ENCODE data around the gene KIF3C. TPM values are rescaled to one million over a fixed set of nuclear protein-coding genes. Genes with fewer than 3 reads are reported as not detected.

Gene KIF3C
- total RNA-seq, 2 experiments from 2014 or later, result 3.6 to 3.8 TPM

DNA sequence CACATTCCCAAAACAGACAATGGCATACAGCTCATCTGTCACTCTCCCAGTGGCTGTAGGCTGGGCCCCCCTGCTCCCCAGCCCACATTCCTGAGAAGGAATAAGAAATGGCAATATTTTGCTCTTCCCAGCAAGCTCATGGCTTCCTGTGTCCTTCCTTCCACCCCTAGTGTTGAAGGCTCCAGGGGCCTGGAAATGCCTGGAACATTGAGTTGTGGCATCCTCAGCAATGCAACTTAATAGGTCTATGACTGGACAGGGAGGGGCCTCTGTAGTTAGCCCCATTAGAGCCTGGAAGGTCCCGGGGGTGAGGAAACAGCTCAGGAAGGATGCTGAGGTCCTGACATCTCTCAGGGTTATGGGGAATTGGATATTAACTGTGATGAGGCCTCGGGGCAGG, 3.3 kb downstream of the KIF3C start:
- ATAC-seq, result no peak
- H3K4me1 Mint-ChIP-seq (ENCODE audit: low read depth), result no peaks in the 10 kb centered on the region
- no peak overlapping the region for H3K4me3 Mint-ChIP-seq
- TF ChIP-seq, protein P1, sequence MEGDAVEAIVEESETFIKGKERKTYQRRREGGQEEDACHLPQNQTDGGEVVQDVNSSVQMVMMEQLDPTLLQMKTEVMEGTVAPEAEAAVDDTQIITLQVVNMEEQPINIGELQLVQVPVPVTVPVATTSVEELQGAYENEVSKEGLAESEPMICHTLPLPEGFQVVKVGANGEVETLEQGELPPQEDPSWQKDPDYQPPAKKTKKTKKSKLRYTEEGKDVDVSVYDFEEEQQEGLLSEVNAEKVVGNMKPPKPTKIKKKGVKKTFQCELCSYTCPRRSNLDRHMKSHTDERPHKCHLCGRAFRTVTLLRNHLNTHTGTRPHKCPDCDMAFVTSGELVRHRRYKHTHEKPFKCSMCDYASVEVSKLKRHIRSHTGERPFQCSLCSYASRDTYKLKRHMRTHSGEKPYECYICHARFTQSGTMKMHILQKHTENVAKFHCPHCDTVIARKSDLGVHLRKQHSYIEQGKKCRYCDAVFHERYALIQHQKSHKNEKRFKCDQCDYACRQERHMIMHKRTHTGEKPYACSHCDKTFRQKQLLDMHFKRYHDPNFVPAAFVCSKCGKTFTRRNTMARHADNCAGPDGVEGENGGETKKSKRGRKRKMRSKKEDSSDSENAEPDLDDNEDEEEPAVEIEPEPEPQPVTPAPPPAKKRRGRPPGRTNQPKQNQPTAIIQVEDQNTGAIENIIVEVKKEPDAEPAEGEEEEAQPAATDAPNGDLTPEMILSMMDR (IDR thresholded peaks at IDR 0.05), result no peak
- no peak overlapping the region for H3K27ac Mint-ChIP-seq
- intact Hi-C loops (cut with micrococcal nuclease), result no loop called here
- ChIA-PET CTCF (interaction anchor here (1.2 to 2.4 kb wide), 2 partner anchors 11 to 28 kb away, joined by 7 to 9 read pairs; no protein-coding TSS in a partner anchor), POLR2A (interaction anchor here (1.0 kb wide), 1 partner anchor 148 kb away, joined by 3 read pairs; no protein-coding TSS in a partner anchor)
- no peak for DNase-seq
- H3K9me3 Mint-ChIP-seq, result no peaks in the 10 kb centered on the region
- H3K27me3 Mint-ChIP-seq, result no peaks in the 10 kb centered on the region
- no peaks in the 10 kb centered on the region for H3K36me3 Mint-ChIP-seq (ENCODE audit: low read depth)

DNA sequence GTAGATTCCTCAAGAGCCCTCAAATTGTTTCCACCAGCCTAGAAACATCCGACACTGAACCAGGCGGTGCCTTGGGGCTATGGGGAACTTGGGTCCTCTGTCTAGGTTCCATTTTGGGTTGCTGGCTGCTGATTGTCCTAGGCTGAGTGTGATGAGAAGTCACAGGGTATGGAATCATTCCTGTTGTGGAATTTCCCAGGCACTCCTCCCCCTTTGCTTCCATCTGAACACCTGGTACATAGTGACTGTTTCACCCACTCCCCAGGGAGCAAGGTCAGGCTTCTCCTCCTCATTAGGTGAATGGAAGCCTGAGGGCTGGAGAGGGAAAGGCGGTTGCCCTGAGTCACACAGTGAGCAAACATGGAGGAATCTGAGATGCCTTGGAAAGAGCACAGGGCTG, 4.5 kb downstream of the KIF3C start:
- Mint-ChIP-seq H3K4me1 (ENCODE audit: low read depth) (no peaks in the 10 kb centered on the region), H3K27ac (no peak overlapping the region), H3K27me3 (no peaks in the 10 kb centered on the region), H3K9me3 (no peaks in the 10 kb centered on the region), H3K4me3 (no peak overlapping the region), H3K36me3 (ENCODE audit: low read depth) (no peaks in the 10 kb centered on the region)
- intact Hi-C loops (cut with micrococcal nuclease), result no loop called here
- ChIA-PET CTCF (interaction anchor here (2.0 to 3.7 kb wide), 3 partner anchors 12 to 167 kb away, joined by 6 to 9 read pairs (median 9); no protein-coding TSS in a partner anchor), POLR2A (no interaction called here)
- TF ChIP-seq, protein P1 (IDR thresholded peaks at IDR 0.05), result no peak
- DNase-seq (no peak), ATAC-seq (no peak)

DNA sequence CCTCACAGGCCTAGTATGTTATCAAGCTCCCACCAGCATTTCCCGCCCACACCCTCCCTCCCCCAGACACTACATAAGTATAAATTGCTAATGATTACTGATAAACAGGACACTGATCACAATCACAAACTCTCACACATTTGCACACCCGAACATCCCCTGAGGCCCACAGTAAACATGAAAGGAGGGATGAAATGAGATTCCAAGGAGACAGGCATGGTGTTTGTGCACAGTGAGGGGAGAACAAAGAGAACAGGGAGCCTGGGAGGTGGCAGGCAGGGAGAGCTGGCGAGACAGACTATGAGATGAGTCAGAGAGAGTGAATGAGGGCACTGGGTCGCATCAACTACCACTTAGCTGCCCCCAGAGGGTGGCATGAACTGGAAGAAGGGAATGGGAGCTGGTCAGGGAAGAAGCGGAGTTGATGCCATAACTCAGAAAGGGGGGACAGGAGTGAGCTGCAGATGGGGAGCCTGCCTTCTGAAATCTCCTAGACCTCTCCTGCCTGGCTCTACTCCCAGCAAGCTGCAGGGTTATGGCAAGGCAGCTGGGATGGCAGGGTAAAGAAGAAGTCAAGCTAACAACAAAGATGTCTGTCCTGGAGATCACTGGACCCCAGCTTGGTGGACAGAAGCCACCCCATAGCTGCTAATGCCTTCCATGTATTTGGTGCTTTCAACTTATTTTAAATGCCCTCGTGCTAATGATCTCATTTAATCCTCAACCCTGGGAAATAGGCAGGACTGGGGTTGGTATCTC, 5.1 kb downstream of the KIF3C start:
- Mint-ChIP-seq H3K36me3 (ENCODE audit: low read depth) (no peaks in the 10 kb centered on the region), H3K4me3 (no peak overlapping the region), H3K9me3 (no peaks in the 10 kb centered on the region), H3K27ac (no peak overlapping the region), H3K4me1 (ENCODE audit: low read depth) (no peaks in the 10 kb centered on the region), H3K27me3 (no peaks in the 10 kb centered on the region)
- DNase-seq, result no peak
- TF ChIP-seq, protein P1 (IDR thresholded peaks at IDR 0.05), result no peak
- ATAC-seq, result no peak
- ChIA-PET POLR2A (no interaction called here), CTCF (interaction anchor here (1.6 to 3.7 kb wide), 4 partner anchors 13 to 168 kb away, joined by 5 to 9 read pairs (median 8); no protein-coding TSS in a partner anchor)
- intact Hi-C loops (cut with micrococcal nuclease), result no loop called here

DNA sequence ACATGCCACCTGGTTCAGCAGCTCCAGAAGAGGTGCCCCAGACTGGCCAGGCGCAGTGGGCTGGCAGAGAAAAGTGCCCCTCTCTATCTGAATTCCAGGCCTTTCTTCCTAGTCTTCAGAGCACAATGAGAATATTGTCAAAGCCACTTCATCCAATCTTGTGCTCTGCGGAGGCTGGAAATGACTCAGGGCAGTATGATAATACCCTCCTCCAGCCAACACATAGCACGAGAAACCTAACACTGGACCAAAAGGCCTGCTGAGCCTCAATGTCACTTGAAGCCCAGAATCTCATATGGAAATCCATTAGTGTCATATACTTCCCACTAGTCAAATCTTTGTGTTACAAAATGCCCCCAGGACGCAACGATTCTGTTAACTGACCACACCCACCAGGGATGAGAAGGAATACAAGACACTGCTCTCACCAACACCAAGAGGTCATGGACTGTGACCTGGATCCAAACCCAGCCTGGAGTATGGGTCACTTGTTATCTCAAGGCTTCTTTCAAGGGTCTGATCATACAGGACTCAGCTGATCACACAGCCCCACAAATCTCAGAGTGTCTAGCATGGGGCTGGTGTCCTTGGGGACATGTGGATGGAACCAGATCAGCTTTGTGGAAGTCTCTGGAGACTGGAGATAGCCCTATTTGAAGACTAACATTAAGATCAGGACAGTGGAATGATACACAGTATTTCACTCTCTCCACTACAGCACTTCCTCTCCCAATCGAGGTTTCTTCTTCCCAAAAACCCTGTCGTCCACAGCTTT, 10.1 kb downstream of the KIF3C start:
- no peak for ATAC-seq
- TF ChIP-seq, protein P1 (IDR thresholded peaks at IDR 0.05), result no peak
- no peak for DNase-seq
- ChIA-PET POLR2A (interaction anchor here (1.0 kb wide), 1 partner anchor 8 kb away, joined by 4 read pairs; no protein-coding TSS in a partner anchor), CTCF (interaction anchor here (0.9 to 1.2 kb wide), 3 partner anchors 8 to 173 kb away, joined by 3 to 4 read pairs (median 3); no protein-coding TSS in a partner anchor)
- Mint-ChIP-seq H3K36me3 (ENCODE audit: low read depth) (no peaks in the 10 kb centered on the region), H3K27me3 (no peaks in the 10 kb centered on the region), H3K27ac (no peak overlapping the region), H3K9me3 (no peaks in the 10 kb centered on the region), H3K4me3 (no peak overlapping the region), H3K4me1 (ENCODE audit: low read depth) (peaks cover 2% of the 10 kb centered on the region)
- intact Hi-C loops (cut with micrococcal nuclease), result no loop called here

All from activated CD8-positive, alpha-beta T cell treated with anti-CD3 and anti-CD28 coated beads for 36 hours (primary cell).